Tibial nerve (tissue), 4 donors: ENCODE results near the gene CFAP410. TPM values are rescaled to one million over a fixed set of nuclear protein-coding genes. Genes with fewer than 3 reads are reported as not detected.
"Not testable (repeated sequence)": the region's sequence is repeated elsewhere in the genome, so short reads cannot be mapped to it uniquely, and the experiment has no call there.

Source experiments
- DNase-seq, 2 donors: peaks; one replicate each; pipeline ENCODE4 v3.0.0-alpha.2; 2019; ENCODE audit warnings: low spot score in 2 of 2
- H3K27ac ChIP-seq, 4 donors: fragments of 200-600 bp; sonication (generic) in 3 of 4; one replicate each; pipeline ENCODE4 v1.5.1; 2017 to 2019; ENCODE audit warnings: mild to moderate bottlenecking in 1 of 4
- H3K27me3 ChIP-seq, 2 donors: fragments of 200-600 bp; sonication (generic) in 1 of 2; one replicate each; pipeline versions ENCODE4 v1.5.1 to v1.6.0; 2017 to 2019
- H3K36me3 ChIP-seq, 3 donors: fragments of 200-600 bp; sonication (generic); one replicate each; pipeline ENCODE4 v1.5.1; 2018 to 2019
- H3K4me1 ChIP-seq, 4 donors: fragments of 200-600 bp; sonication (generic) in 3 of 4; one replicate each; pipeline ENCODE4 v1.5.1; 2017 to 2019
- H3K4me3 ChIP-seq, 4 donors: fragments of 200-600 bp; sonication (generic) in 3 of 4; one replicate each; pipeline ENCODE4 v1.5.1; 2017 to 2019; ENCODE audit warnings: mild to moderate bottlenecking in 1 of 4, moderate library complexity in 1 of 4
- H3K9me3 ChIP-seq, 4 donors: fragments of 200-600 bp; sonication (generic) in 3 of 4; one replicate each; pipeline ENCODE4 v1.5.1; 2017 to 2019
- EP300 ChIP-seq, 2 donors: sonication (generic); formaldehyde crosslinking; IDR thresholded peaks; one replicate each; pipeline ENCODE4 v1.6.1; 2017; ENCODE audit warnings: antibody characterized with exemption in 2 of 2, mild to moderate bottlenecking in 1 of 2
- POLR2A ChIP-seq, 2 donors: fragments of 450-650 bp; IDR thresholded peaks; one replicate each; pipeline ENCODE4 v1.6.1; 2017; ENCODE audit warnings: antibody characterized with exemption in 2 of 2, mild to moderate bottlenecking in 2 of 2, moderate library complexity in 2 of 2
- WGBS, 2 donors: methylation state at CpG; one replicate each; pipeline ENCODE4 v1.1.5; 2018; 5-methylcytosine and 5-hydroxymethylcytosine counted together
- total RNA-seq, 4 donors: library from RNA; depleted of rRNA; stranded (reverse); fragments of >200 nt; gene quantifications; one replicate each; pipeline ENCODE4 v1.1.0, GENCODE V29; 2016
- TF ChIP-seq, protein P1 (sequence below), 5 experiments: fragments of 200-600 bp in 3 of 5; fragments of 450-650 bp in 2 of 5; sonication (generic) in 3 of 5; IDR thresholded peaks; one replicate each; pipeline ENCODE4 v1.5.1; 2016 to 2019; ENCODE audit warnings: antibody characterized with exemption in 5 of 5, mild to moderate bottlenecking in 3 of 5, moderate library complexity in 2 of 5

CFAP410 gene
- total RNA-seq, 4 donors from 2014 or later = 38.0 to 69.8 (median 61.2) TPM

DNA sequence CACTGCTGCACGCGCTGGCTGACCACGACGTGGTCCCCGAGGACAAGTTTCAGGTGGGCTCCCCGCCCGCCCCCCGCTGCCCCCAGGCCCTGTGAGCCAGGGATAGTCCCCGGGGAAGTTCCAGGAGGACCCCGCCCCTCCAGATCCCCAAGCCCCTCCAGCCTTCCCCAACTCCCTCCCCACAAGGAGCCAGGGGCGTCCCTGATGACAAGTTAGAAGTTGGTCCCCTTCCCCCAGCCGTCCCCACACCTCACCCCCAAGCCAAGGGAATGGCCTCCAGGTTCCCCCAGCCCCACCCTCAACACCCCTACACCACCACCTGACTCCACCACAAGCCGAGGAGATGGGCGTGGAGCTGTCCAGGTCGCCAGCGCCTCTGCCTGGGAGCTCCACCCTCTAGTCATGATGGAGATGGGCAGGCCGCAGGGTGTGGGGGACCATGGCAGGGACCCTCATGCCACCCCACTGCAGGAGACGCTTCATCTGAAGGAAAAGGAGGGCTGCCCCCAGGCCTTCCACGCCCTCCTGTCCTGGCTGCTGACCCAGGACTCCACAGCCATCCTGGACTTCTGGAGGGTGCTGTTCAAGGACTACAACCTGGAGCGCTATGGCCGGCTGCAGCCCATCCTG, 53.0 kb downstream of the CFAP410 start:
- no peak for DNase-seq
- no peaks in the 10 kb centered on the region for H3K9me3 ChIP-seq
- H3K4me3 ChIP-seq = peak overlapping the region in 1 of 4 donors; percentile 41
- no peak for TF ChIP-seq POLR2A (IDR thresholded peaks at IDR 0.05)
- TF ChIP-seq, protein P1, sequence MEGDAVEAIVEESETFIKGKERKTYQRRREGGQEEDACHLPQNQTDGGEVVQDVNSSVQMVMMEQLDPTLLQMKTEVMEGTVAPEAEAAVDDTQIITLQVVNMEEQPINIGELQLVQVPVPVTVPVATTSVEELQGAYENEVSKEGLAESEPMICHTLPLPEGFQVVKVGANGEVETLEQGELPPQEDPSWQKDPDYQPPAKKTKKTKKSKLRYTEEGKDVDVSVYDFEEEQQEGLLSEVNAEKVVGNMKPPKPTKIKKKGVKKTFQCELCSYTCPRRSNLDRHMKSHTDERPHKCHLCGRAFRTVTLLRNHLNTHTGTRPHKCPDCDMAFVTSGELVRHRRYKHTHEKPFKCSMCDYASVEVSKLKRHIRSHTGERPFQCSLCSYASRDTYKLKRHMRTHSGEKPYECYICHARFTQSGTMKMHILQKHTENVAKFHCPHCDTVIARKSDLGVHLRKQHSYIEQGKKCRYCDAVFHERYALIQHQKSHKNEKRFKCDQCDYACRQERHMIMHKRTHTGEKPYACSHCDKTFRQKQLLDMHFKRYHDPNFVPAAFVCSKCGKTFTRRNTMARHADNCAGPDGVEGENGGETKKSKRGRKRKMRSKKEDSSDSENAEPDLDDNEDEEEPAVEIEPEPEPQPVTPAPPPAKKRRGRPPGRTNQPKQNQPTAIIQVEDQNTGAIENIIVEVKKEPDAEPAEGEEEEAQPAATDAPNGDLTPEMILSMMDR (IDR thresholded peaks at IDR 0.05) = no peak
- no peak for TF ChIP-seq EP300 (IDR thresholded peaks at IDR 0.05)
- no peak overlapping the region for H3K27ac ChIP-seq
- H3K27me3 ChIP-seq = peaks cover 0 to 22% of the 10 kb centered on the region in 2 donors
- peaks cover 0 to 10% (median 0%) of the 10 kb centered on the region in 4 donors for H3K4me1 ChIP-seq
- H3K36me3 ChIP-seq = no peaks in the 10 kb centered on the region
- 66 to 93% methylated on average over 9 to 12 of the region's 21 CpGs for WGBS, 2 donors

DNA sequence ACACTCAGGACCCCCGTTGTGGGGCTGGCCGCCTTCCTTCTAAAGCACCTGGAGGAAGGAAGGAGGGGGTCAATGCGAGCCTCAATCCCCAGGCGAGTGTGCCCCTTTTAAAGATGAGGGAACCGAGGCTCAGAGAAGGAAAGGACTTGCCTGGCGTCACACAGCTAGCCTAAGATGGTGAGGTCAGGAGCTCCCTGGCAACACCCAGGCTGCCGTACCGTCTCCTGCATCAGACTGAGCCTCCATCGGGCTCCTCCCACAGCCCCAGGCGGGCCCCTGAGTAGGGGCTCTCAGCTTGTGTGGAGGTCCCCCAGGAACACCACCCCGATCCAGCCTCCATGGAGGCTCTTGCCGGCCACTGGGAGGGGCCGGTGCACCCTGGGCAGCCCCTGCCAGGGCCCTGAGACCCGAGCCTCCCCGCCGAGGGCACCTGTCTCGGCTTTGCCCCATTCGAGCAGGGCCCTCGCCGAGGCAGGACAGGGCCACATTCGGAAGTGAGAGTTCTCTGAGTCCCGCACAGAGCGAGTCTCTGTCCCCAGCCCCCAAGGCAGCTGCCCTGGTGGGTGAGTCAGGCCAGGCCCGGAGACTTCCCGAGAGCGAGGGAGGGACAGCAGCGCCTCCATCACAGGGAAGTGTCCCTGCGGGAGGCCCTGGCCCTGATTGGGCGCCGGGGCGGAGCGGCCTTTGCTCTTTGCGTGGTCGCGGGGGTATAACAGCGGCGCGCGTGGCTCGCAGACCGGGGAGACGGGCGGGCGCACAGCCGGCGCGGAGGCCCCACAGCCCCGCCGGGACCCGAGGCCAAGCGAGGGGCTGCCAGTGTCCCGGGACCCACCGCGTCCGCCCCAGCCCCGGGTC, 53.8 kb downstream of the CFAP410 start, which contains the start of gene AIRE:
AIRE (plus strand) TSS at position 739 of the 855 bp plus-strand sequence. CDS start 131 bp downstream, outside the sequence.
- TF ChIP-seq, protein P1 (IDR thresholded peaks at IDR 0.05) = no peak
- TF ChIP-seq POLR2A (IDR thresholded peaks at IDR 0.05) (no peak), EP300 (IDR thresholded peaks at IDR 0.05) (no peak)
- no peak within 1 kb of the TSS for H3K27ac ChIP-seq
- H3K4me1 ChIP-seq = peaks cover 0 to 10% (median 0%) of the 10 kb centered on the region in 4 donors
- H3K9me3 ChIP-seq = no peaks in the 10 kb centered on the region
- no peak for DNase-seq
- H3K36me3 ChIP-seq = no peaks in the 10 kb centered on the region
- H3K4me3 ChIP-seq = peak within 1 kb of the TSS in 1 of 4 donors; percentile 41
- peaks cover 0 to 22% of the 10 kb centered on the region in 2 donors for H3K27me3 ChIP-seq
- WGBS, 2 donors = 51 to 53% methylated on average over 17 to 28 of the region's 56 CpGs

DNA sequence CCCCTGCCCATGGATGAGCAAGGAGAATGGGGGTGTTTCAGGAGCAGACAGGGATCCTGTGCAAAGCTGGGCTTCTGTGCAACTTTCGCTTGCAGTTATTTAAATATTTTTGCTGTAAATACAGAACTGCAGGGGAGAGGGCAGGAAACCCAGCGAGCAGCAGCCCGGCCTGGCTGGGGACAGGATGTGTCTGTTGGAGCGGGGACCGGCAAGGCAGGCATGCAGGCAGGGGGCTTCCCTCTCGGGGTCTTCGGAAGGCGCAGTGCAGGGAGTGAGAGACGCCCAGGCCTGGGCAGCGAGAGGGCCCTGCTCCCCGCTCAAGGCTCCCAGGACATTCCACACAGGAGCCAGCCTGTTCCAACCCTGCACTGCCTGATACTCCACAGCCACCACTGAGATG, 55.2 kb downstream of the CFAP410 start:
- WGBS, 2 donors = 72 to 79% methylated on average over 10 to 11 of the region's 11 CpGs
- H3K27me3 ChIP-seq = peaks cover 0 to 22% of the 10 kb centered on the region in 2 donors
- TF ChIP-seq, protein P1 (IDR thresholded peaks at IDR 0.05) = no peak
- TF ChIP-seq POLR2A (IDR thresholded peaks at IDR 0.05) (no peak), EP300 (IDR thresholded peaks at IDR 0.05) (no peak)

DNA sequence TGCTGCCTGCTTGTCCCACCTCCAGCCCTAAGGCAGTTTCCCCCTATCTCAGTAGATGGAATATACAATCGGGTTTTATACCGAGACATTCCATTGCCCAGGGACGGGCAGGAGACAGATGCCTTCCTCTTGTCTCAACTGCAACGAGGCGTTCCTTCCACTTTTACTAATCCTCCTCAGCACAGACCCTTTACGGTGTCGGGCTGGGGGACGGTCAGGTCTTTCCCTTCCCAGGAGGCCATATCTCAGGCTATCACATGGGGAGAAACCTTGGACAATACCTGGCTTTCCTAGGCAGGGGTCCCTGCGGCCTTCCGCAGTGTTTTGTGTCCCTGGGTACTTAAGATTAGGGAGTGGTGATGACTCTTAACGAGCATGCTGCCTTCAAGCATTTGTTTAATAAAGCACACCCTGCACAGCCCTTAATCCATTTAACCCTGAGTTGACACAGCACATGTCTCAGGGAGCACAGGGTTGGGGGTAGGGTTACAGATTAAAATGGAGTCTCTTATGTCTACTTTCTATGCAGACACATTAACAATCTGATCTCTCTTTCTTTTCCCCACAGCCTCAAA, 55.9 kb downstream of the CFAP410 start:
- not testable (repeated sequence) for H3K27ac ChIP-seq, H3K4me1 ChIP-seq, H3K9me3 ChIP-seq, DNase-seq, H3K4me3 ChIP-seq, H3K36me3 ChIP-seq
- 62 to 66% methylated on average over 11 of the region's 11 CpGs for WGBS, 2 donors
- H3K27me3 ChIP-seq = peaks cover 0 to 22% of the 10 kb centered on the region in 2 donors

More for the DNA sequence above, 55.2 kb downstream of the CFAP410 start:
- H3K4me1 ChIP-seq = peaks cover 0 to 10% (median 0%) of the 10 kb centered on the region in 4 donors
- no peak overlapping the region for H3K4me3 ChIP-seq
- no peaks in the 10 kb centered on the region for H3K9me3 ChIP-seq
- no peaks in the 10 kb centered on the region for H3K36me3 ChIP-seq
- DNase-seq = no peak
- H3K27ac ChIP-seq = no peak overlapping the region

DNA sequence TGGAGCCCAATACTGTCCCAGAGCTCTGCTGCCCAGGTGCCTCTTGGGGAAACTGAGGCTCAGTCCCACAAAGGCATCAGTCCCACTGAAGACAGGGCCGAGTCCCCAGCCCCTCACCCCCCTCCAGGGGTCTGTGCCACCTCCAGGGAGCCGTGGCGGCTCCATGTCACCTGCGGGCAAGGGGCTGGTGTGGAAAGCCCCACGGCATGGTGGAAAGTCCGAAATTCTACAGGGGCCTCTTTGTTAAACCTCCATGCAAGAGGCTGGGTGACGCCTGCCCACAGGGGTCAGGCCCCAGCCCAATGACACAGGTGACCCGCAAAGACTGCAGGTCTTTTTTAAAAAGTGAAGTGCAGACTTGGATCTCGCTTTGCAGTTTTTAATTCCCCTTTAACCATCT, 56.8 kb downstream of the CFAP410 start:
- WGBS, 2 donors = 88 to 91% methylated on average over 6 to 9 of the region's 9 CpGs
- TF ChIP-seq, protein P1 (IDR thresholded peaks at IDR 0.05) = no peak
- no peak for TF ChIP-seq POLR2A (IDR thresholded peaks at IDR 0.05)
- no peak for TF ChIP-seq EP300 (IDR thresholded peaks at IDR 0.05)
- H3K36me3 ChIP-seq = no peaks in the 10 kb centered on the region
- peaks cover 0 to 15% of the 10 kb centered on the region in 2 donors for H3K27me3 ChIP-seq
- peaks cover 0 to 10% (median 0%) of the 10 kb centered on the region in 4 donors for H3K4me1 ChIP-seq
- H3K27ac ChIP-seq = no peak overlapping the region
- no peak overlapping the region for H3K4me3 ChIP-seq
- no peak for DNase-seq
- H3K9me3 ChIP-seq = no peaks in the 10 kb centered on the region
